OCI-LY7 (cell line): ENCODE measurements around the gene CA9.
A peak's percentile ranks its signal among the peaks of the same experiment; 100 is the strongest.

Source experiments
- EZH2phosphoT487 ChIP-seq: fragments of 200-600 bp; sonication (generic); IDR thresholded peaks from 2 replicates; pipeline ENCODE4 v1.6.1; 2018; ENCODE audit warnings: low read depth, borderline replicate concordance, mild to moderate bottlenecking, mixed run types, antibody characterized with exemption, low read length, moderate library complexity, mixed read lengths
- TF ChIP-seq, protein P1 (sequence below): fragments of 200-600 bp; sonication (generic); conservative IDR thresholded peaks from 2 replicates; pipeline ENCODE4 v1.5.1; 2014; ENCODE audit warnings: mild to moderate bottlenecking, antibody characterized with exemption, low read length, moderate library complexity, mixed read lengths

- TF ChIP-seq, protein P1, sequence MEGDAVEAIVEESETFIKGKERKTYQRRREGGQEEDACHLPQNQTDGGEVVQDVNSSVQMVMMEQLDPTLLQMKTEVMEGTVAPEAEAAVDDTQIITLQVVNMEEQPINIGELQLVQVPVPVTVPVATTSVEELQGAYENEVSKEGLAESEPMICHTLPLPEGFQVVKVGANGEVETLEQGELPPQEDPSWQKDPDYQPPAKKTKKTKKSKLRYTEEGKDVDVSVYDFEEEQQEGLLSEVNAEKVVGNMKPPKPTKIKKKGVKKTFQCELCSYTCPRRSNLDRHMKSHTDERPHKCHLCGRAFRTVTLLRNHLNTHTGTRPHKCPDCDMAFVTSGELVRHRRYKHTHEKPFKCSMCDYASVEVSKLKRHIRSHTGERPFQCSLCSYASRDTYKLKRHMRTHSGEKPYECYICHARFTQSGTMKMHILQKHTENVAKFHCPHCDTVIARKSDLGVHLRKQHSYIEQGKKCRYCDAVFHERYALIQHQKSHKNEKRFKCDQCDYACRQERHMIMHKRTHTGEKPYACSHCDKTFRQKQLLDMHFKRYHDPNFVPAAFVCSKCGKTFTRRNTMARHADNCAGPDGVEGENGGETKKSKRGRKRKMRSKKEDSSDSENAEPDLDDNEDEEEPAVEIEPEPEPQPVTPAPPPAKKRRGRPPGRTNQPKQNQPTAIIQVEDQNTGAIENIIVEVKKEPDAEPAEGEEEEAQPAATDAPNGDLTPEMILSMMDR: 0 out of 2 replicates have a peak, but pooled peaks have one; percentile 27
- no peak for TF ChIP-seq EZH2phosphoT487
Measured at GRCh38 chr9:35657546-35658136, 16.1 kb upstream of the CA9 start, which contains the start of gene RMRP.
